Epithelial cell of proximal tubule (primary cell): ENCODE results near the gene PECR. TPM values are rescaled to one million over a fixed set of nuclear protein-coding genes. Genes with fewer than 3 reads are reported as not detected.

ENCODE experiments used
- DNase-seq: peaks from one replicate; pipeline ENCODE4 v3.0.0-alpha.2; 2011; ENCODE audit warnings: low read depth
- H3K4me3 ChIP-seq: 2 replicates; pipeline ENCODE4 v1.5.1; 2011; ENCODE audit warnings: low read depth, mild to moderate bottlenecking, low read length
- total RNA-seq: library from RNA; depleted of rRNA; stranded (reverse); fragments of >200 nt; gene quantifications from 2 replicates; pipeline ENCODE4 v1.2.3, GENCODE V29; 2015
- TF ChIP-seq, protein P1 (sequence below): conservative IDR thresholded peaks from 2 replicates; pipeline ENCODE4 v1.5.1; 2012; ENCODE audit warnings: low read depth, mild to moderate bottlenecking, low read length

Gene PECR
- total RNA-seq, 1 donor from 2014 or later: 16.7 TPM

DNA sequence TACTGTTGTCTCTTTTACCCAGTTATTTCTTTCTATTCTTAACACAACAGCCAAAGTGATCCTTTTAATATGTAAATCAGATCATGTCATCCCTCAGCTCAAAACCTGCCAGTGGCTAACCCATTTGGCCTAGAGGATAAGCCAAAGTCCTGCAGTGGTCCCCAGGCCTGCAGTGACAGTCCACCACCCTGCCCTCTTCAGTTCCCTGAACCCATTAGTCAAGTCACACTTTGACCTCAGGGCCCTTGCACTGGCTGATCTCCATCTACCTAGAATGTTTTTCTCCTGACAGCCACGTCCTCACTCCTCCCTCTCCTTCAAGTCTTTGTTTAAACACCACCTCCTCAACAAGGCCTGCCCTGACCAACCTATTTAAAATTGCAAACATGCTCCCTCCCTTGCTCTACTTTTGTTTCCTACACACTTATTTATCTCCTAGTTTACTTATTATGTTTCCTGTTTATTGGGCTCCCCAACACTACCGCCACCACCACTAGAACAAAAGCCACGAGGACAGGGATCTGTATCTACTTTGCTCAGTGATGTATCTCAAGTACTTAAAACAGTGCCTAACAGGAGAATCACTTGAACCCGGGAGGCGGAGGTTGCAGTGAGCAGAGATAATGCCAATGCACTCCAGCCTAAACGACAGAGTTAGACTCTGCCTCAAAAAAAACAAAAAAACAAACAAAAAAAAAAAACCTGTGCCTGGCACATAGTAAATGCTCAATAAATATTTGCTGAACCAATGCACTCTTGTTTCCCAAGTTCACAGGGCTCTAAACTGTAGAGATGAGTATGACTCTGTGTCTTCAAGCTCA lies 77.5 kb downstream of the PECR start:
- TF ChIP-seq, protein P1, sequence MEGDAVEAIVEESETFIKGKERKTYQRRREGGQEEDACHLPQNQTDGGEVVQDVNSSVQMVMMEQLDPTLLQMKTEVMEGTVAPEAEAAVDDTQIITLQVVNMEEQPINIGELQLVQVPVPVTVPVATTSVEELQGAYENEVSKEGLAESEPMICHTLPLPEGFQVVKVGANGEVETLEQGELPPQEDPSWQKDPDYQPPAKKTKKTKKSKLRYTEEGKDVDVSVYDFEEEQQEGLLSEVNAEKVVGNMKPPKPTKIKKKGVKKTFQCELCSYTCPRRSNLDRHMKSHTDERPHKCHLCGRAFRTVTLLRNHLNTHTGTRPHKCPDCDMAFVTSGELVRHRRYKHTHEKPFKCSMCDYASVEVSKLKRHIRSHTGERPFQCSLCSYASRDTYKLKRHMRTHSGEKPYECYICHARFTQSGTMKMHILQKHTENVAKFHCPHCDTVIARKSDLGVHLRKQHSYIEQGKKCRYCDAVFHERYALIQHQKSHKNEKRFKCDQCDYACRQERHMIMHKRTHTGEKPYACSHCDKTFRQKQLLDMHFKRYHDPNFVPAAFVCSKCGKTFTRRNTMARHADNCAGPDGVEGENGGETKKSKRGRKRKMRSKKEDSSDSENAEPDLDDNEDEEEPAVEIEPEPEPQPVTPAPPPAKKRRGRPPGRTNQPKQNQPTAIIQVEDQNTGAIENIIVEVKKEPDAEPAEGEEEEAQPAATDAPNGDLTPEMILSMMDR: no peak
- no peak for DNase-seq
- no peak overlapping the region for H3K4me3 ChIP-seq

DNA sequence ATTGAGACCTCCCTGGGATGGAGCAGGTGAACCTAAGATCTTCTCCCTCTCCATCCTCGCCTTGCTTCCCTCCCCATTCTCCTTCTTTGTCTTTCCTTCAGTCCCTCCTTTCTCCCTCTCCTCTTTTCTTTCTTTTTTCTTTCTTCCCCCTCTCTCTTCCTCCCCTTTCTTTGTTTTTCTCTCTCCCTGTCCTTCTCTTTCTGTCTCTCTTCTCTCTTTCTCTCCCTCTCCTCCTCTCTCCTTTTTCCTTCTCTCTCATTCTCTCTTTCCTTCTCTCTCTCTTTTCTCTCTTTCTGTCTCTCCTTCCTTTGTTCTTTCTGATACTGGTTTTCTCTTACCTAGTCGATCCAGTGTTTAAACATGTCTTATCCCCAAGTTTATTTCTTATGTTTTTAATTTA lies 78.9 kb downstream of the PECR start:
- TF ChIP-seq, protein P1: no peak
- DNase-seq: no peak
- no peak overlapping the region for H3K4me3 ChIP-seq

DNA sequence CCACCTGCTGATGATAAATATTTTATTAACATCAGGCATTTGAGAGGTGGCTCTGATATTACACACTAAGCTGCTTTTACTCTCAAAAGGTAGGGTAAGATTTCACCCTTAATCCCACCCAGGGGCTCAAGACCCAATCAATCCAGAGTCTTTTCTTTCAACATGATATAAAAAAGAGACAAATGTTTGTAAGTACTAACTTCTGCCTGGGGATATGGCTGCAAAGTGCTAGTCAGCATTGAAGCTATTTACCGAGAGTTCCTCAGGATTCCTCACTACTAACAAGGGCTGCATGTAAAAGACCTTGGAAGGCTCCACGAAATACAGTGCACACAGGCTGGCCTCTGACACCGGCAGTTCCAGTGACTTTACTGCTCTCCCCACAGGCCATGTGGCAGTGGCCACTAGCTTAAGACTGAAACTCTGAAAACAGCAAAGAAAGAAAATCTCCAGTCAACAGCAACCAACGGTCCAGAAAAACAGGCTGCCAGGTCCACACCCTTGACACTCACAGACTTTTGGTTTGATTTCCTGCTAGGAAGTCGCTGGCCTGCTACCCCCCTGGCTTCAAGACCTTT lies 79.4 kb downstream of the PECR start:
- H3K4me3 ChIP-seq: no peak overlapping the region
- DNase-seq: no peak
- TF ChIP-seq, protein P1: no peak

DNA sequence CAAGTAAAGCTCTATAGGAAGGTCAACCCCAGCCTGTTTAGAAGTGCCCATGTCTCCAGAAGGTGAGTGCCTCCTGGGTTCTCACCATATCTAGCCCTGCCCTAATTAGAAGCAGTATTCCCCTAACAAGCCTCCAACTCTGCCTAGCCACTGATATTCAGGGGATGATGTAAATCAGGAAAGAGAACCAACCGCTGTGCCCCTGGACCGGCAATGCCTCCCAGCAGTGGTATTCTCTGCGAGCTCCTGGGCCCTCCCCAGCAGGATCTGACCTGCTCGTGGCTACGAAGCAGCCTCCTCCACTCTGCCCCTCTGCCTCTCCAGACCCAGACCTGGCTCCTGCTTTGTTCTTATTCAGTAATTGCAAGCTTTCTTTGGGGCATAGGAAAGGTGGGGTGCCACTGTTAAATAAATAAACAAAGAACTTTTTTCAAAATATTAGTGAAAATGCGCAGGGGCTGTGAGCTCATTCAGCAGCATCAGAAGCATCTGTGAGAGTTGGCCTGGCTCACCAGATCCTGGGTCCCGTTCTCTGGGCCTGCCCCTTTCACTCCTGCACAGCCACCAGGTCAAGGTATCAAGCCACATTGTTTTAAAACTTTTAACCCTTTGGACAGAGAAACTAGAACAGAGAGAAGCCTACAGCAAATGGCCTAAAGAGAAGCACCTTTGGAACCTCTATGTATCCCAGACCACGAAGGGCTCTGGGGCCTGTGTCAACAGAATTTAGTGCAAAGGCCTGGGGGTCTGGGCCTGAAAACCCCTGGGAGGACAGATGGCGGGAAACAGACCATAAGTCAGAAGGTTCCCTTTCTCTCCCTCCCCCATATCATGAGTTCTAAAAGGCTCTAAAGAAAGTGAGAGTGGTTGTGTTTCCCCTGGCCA lies 80.2 kb downstream of the PECR start:
- DNase-seq: no peak
- H3K4me3 ChIP-seq: no peak overlapping the region
- TF ChIP-seq, protein P1: no peak

DNA sequence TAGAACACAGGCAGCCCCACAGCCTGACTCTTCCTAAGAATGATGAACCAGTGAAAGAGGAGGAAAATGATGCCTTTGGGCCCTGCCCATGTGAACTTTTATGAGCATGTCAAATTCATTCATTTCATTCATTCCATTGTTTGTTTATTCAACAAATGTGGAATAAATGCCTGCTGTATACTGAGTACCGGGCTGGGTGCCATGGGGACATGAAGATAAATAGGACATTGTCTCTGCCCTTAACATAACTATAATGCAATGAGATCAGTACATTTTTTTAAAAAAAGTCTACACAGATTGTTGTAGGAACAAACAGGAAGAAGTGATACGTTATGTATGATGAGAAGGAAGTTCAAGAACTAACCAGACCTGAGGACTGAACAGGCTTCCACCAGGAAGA lies 83.0 kb downstream of the PECR start:
- no peak overlapping the region for H3K4me3 ChIP-seq
- TF ChIP-seq, protein P1: no peak
- no peak for DNase-seq

DNA sequence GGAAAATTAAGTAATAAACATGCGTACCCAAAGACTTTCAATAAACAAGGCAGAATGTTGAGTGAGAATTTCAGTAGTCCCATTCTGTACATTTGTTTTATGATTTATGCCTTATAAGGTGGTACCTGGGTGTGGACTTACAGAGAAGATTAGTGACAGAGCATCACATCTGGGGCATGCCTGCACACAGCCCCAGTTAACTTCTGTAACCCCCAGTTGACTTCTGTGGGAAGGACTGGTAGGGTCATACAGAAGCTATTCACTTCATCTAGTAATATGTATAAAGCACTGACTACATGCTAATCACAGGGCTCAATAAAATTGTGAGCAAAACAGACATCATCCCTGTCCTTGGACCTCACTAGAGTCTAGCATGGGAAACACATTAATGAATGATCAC lies 84.4 kb downstream of the PECR start:
- TF ChIP-seq, protein P1: no peak
- no peak overlapping the region for H3K4me3 ChIP-seq
- DNase-seq: no peak
